Keratinocyte (primary cell): ENCODE measurements around the gene SLC9A3. TPM values are rescaled to one million over a fixed set of nuclear protein-coding genes. Genes with fewer than 3 reads are reported as not detected.

Experiments
- DNase-seq: peaks from one replicate; pipeline ENCODE4 v3.0.0-alpha.2; 2011; ENCODE audit warnings: low read depth, missing footprints, low spot score
- FAIRE-seq: peaks from 2 replicates; lab custom pipeline; 2011; peaks lifted over from hg19 to GRCh38; lab: Jason Lieb, UNC
- H2AFZ ChIP-seq: 2 replicates; pipeline ENCODE4 v1.6.0; 2012; ENCODE audit warnings: low read length, control low read depth, inconsistent platforms; ENCODE audit not compliant: control insufficient read depth
- H3K27ac ChIP-seq: 2 replicates; pipeline ENCODE4 v1.5.1; 2011; ENCODE audit warnings: low read length; ENCODE audit not compliant: control insufficient read depth, insufficient read depth
- H3K27me3 ChIP-seq: 3 replicates; pipeline ENCODE4 v1.6.0; 2011; ENCODE audit warnings: low read length; ENCODE audit not compliant: control insufficient read depth, insufficient read depth; ENCODE audit errors: extremely low read depth
- H3K36me3 ChIP-seq, 2 experiments: 2 replicates in 1 of 2; 3 replicates in 1 of 2; pipeline ENCODE4 v1.5.1; 2011; ENCODE audit warnings: low read length in 2 of 2, mild to moderate bottlenecking in 1 of 2; ENCODE audit not compliant: control insufficient read depth in 2 of 2, insufficient read depth in 2 of 2; ENCODE audit errors: extremely low read depth in 1 of 2
- H3K4me1 ChIP-seq: 3 replicates; pipeline ENCODE4 v1.5.1; 2011; ENCODE audit warnings: low read length; ENCODE audit not compliant: control insufficient read depth, insufficient read depth; ENCODE audit errors: extremely low read depth
- H3K4me2 ChIP-seq: 3 replicates; pipeline ENCODE4 v1.6.0; 2011; ENCODE audit warnings: low read depth, low read length; ENCODE audit not compliant: control insufficient read depth, insufficient read depth; ENCODE audit errors: extremely low read depth
- H3K4me3 ChIP-seq, 3 experiments: fragments of 200-600 bp in 1 of 3; sonication (generic) in 1 of 3; 2 replicates in 2 of 3; 3 replicates in 1 of 3; pipeline ENCODE4 v1.5.1; 2011 to 2016; ENCODE audit warnings: low read length in 3 of 3, mild to moderate bottlenecking in 3 of 3, control low read depth in 2 of 3, inconsistent platforms in 1 of 3, low read depth in 1 of 3, mixed read lengths in 1 of 3, mixed run types in 1 of 3, moderate library complexity in 1 of 3; ENCODE audit not compliant: control insufficient read depth in 2 of 3, insufficient read depth in 2 of 3; ENCODE audit errors: extremely low read depth in 1 of 3
- H3K79me2 ChIP-seq: 2 replicates; pipeline ENCODE4 v1.6.0; 2012; ENCODE audit warnings: low read length; ENCODE audit not compliant: control insufficient read depth, insufficient read depth
- H3K9ac ChIP-seq: 3 replicates; pipeline ENCODE4 v1.6.0; 2011; ENCODE audit warnings: low read length; ENCODE audit not compliant: control insufficient read depth, insufficient read depth; ENCODE audit errors: extremely low read depth
- H3K9me1 ChIP-seq: 3 replicates; pipeline ENCODE4 v1.6.0; 2011; ENCODE audit warnings: low read length; ENCODE audit not compliant: control insufficient read depth, insufficient read depth; ENCODE audit errors: extremely low read depth
- H3K9me3 ChIP-seq: 2 replicates; pipeline ENCODE4 v1.5.1; 2012; ENCODE audit warnings: low read depth, low read length; ENCODE audit not compliant: control insufficient read depth
- H4K20me1 ChIP-seq: 3 replicates; pipeline ENCODE4 v1.6.0; 2011; ENCODE audit warnings: low read length; ENCODE audit not compliant: control insufficient read depth, insufficient read depth; ENCODE audit errors: extremely low read depth
- CTCF ChIP-seq, 3 experiments: IDR thresholded peaks in 1 of 3; conservative IDR thresholded peaks in 1 of 3; optimal IDR thresholded peaks in 1 of 3; 2 replicates in 2 of 3; 3 replicates in 1 of 3; pipeline versions ENCODE3 to v1.5.1; 2011; ENCODE audit warnings: low read length in 3 of 3, mild to moderate bottlenecking in 3 of 3, moderate library complexity in 2 of 3, control low read depth in 1 of 3, inconsistent platforms in 1 of 3; ENCODE audit not compliant: insufficient read depth in 2 of 3; ENCODE audit errors: extremely low read depth in 1 of 3
- EZH2 ChIP-seq: IDR thresholded peaks from one replicate; pipeline ENCODE4 v1.6.1; 2012; ENCODE audit warnings: inconsistent platforms, mild to moderate bottlenecking, low read length, moderate library complexity
- dilution Hi-C: fragments of 300-500 bp; cut with MboI; formaldehyde crosslinking; loops from one replicate; pipeline ENCODE4 v1.7.0; 2020; ENCODE audit warnings: low sequenced_read_pairs; ENCODE audit not compliant: extremely low pct_ligation_motif_present
- polyA plus RNA-seq, 5 experiments: library from polyadenylated mRNA; depleted of rRNA in 3 of 5; stranded (reverse) in 3 of 5; stranded (forward) in 1 of 5; unstranded in 1 of 5; fragments of >200 nt; gene quantifications; 1 replicate in 1 of 5; 2 replicates in 3 of 5; 3 replicates in 1 of 5; pipeline versions ENCODE4 v1.2.1 to v1.2.3, GENCODE V29; 2011 to 2012; ENCODE audit warnings: missing spikeins in 2 of 5, low read depth in 1 of 5, low replicate concordance in 1 of 5

Gene SLC9A3
- polyA plus RNA-seq, 1 donor (not counting 4 experiments of a cell fraction or from before 2014, with no cell fraction given), result 0.55 TPM

GRCh38 chr5:515273-515836, 8.9 kb downstream of the SLC9A3 start:
- Histone ChIP-seq H3K9me1 (no peaks in the 10 kb centered on the region), H3K9me3 (no peaks in the 10 kb centered on the region), H3K36me3 (no peaks in the 10 kb centered on the region), H3K4me3 (no peak overlapping the region), H3K79me2 (no peaks in the 10 kb centered on the region), H3K9ac (no peak overlapping the region), H3K4me2 (no peak overlapping the region), H3K27ac (no peak overlapping the region), H2AFZ (no peak overlapping the region), H4K20me1 (no peaks in the 10 kb centered on the region), H3K27me3 (peaks cover 66% of the 10 kb centered on the region), H3K4me1 (peaks cover 4% of the 10 kb centered on the region)
- no peak for DNase-seq
- TF ChIP-seq CTCF (optimal IDR thresholded peaks at IDR 0.05 in 1 of 3, IDR thresholded peaks at IDR 0.05 in 1 of 3, conservative IDR thresholded peaks at IDR 0.05 in 1 of 3; ENCODE audit: extremely low read depth in 1 of 3, insufficient read depth in 2 of 3, low read length in 3 of 3) (no peak), EZH2 (no peak)
- no peak for FAIRE-seq
- dilution Hi-C loops, result no loop called here

- TF ChIP-seq CTCF (optimal IDR thresholded peaks at IDR 0.05 in 1 of 3, IDR thresholded peaks at IDR 0.05 in 1 of 3, conservative IDR thresholded peaks at IDR 0.05 in 1 of 3; ENCODE audit: extremely low read depth in 1 of 3, insufficient read depth in 2 of 3, low read length in 3 of 3) (no peak), EZH2 (no peak)
- peaks cover 4% of the 10 kb centered on the region for H3K4me1 ChIP-seq
These were observed 9.6 kb downstream of the SLC9A3 start for GRCh38 chr5:514673-515072.

More at GRCh38 chr5:514673-515072, 9.6 kb downstream of the SLC9A3 start:
- DNase-seq, result no peak
- Histone ChIP-seq H3K79me2 (no peaks in the 10 kb centered on the region), H3K27me3 (peaks cover 72% of the 10 kb centered on the region), H3K9me1 (no peaks in the 10 kb centered on the region), H3K4me2 (no peak overlapping the region), H4K20me1 (no peaks in the 10 kb centered on the region), H3K9ac (no peak overlapping the region), H3K4me3 (no peak overlapping the region), H3K27ac (no peak overlapping the region), H3K36me3 (no peaks in the 10 kb centered on the region), H2AFZ (no peak overlapping the region), H3K9me3 (no peaks in the 10 kb centered on the region)
- dilution Hi-C loops, result no loop called here
- no peak for FAIRE-seq
